NCI-H2107 treated with DMSO at 0.1 percent for 48 hours (cell line): ENCODE measurements around the gene DLG1.
"Not testable (repeated sequence)": the region's sequence is repeated elsewhere in the genome, so short reads cannot be mapped to it uniquely, and the experiment has no call there.

Experiments
- DNase-seq: peaks from one replicate; lab custom pipeline; 2025; ENCODE audit not compliant: unreplicated experiment; lab: John Stamatoyannopoulos, UW

Gene DLG1

DNA sequence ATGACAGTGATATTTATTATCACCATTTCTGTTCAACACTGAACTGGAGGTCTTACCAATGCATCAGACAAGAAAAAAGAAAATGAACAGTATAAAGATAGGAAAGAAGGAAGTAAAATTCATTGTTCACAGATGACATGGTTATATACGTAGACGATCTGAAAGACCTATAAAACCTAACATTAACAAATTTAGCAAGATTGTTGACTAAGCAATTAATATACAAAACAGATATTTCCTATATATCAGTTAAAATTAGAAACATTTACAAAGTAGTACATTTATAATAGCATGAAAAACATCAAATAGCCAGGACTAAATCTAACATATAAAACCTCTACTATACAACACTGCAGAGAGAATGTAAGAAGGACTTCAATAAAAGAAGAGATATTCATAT lies 176.0 kb downstream of the DLG1 start:
- no peak for DNase-seq

DNA sequence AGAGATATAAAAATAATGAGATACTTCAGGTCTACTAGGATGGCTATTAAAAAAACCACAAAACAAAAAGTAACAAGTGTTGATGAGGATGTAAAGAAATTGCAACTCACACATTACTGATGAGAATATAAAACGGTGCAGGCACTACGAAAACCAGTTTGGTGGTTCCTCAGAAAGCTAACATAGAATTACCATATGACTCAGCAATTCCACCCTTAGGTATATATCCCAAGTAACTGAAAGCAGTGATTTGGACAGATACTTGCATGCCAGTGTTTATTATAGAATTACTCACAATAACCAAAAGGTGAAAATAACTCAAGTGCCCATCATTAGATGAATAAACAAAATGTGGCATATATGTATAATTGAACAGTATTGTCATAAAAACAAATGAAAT lies 181.3 kb downstream of the DLG1 start:
- DNase-seq, result no peak

DNA sequence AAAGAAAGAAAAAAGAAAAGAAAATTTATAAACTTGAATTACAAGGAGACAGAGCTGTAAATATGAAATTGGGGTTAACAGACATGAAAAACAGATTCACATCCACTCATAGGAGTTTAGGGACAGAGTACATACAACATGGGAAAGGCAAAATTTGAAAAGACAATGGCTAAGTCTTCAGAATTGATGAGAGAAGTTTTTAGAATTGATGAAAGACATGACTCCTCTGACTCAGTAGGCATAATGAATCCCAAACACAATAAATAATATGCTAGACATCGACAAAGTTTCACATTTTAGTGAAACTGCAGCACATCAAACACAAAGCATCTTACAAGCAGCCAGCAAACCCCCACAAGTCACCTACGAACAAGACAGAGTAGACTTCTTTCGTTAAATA lies 184.4 kb downstream of the DLG1 start:
- DNase-seq, result no peak

DNA sequence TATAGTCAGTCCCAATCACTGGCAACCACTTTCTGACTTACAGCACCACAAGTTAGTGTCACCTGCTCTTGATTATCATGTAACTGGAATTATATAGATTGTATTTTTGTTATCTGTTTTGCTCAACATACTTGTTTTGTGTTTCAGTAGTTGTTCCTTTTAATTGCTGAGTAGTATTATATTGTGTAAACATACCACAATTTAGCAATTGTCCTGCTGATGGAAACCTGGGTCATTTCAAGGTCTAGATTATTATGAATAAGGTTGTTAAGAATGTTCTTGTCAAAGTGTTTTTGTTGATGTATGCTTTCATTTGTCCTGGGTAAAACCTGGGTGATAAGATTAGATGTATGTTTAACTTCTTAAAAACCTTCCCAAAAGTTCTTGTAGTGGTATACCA lies 186.7 kb downstream of the DLG1 start:
- no peak for DNase-seq

DNA sequence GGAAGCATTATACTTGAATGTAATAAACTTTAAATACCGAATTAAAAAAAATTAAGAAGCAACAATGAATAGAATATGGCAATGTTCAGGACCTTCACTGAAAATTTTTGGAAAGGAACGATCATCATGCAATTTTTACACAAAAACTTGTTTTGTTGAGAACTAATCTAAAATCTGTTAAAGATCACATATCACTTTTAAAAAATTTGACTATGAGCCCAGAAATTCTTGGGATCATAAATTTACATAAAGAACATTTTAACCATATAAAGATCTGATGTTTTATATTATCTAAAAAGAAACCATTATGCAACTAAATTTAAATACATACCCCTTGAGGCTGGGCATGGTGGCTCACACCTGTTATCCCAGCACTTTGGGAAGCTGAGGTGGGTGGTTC lies 192.6 kb downstream of the DLG1 start:
- no peak for DNase-seq

DNA sequence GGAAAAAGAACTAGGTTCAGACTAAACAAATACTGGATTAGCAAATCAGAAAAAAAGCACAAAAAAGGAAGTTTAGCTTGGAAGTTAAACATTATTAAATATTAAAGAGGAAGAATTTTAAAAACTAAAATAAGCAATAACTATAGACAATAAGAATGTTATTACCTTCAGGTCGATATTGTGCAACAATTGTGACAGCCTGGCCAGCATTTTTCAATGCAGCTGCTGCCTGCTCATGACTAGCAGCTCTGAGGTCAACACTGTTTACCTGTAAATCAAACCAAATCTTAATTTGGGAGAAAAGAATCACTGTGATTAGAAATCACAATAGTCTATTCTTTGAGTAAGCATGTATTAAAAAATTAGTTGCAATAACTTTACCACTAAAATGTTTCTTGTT lies 193.7 kb downstream of the DLG1 start:
- no peak for DNase-seq

DNA sequence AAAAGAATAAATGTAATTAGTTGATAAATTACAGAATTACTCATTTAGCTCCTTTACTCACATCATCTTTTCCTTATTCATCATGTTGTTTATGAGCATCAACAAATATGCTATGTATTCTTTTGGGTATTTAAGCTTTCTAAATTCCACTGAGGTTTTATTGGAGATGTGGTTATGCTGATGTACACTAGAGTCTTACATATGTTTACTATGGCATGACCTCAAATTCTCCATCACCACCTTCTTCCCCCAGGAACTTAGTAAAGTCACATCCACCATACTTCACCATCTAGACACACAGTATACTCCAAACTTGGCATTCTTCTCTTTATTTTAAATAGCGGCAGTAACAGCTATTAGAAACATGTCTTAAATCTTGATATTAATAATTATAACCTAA lies 194.6 kb downstream of the DLG1 start:
- no peak for DNase-seq

DNA sequence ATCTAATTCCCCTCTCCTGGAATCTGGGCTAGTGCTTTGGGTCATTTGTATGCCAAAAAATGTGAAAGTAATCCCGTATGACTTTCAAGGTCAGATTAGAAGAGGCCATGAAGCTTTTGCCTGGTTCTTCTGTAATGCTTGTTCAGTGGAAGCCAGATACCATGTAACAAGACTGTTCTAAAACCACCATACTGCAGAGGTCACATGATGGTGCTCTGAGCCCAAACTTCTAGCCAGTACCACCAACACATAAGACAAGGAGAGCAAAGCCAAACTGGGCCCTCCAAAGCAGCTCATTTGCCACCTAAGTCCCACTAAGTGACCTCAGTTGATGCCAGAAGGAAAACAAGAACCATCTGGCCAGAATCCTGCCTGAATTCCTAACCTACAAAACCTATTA lies 204.5 kb downstream of the DLG1 start:
- DNase-seq, result no peak

DNA sequence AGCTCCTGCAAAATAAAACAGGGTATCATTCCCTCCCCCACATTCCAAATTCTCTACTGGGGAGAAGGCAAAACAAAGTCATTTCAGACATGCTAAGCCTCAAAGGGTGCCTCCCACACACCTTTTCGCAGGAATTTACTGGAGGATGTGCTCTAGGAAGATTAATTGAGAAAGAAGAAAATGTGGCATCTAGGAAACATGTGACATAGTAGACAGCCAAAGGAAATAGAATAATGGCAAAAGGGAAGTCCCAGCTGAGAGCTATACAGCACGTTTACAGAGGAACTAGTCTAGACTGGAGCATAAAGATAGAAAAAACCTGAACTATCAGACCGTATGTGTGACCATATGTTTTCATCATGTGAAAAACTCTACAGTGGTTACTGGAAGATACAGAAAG lies 210.0 kb downstream of the DLG1 start:
- DNase-seq, result no peak

DNA sequence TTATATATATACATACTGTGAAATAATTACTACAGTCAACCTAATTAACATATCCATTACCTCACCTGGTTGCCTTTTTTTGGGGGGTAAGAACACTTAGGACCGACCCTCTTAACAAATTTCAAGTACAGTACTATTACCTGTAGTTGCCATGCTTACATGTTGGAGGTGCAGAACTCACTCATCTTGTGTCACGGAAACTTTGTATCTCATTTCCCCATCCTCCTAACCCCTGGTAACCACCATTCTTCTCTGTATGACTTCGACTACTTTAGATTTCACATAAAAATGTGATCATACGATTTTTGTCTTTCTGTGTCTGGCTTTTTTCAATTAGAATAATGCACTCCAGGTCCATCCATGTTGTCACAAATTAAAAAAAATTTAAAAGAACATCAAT lies 213.3 kb downstream of the DLG1 start:
- DNase-seq, result no peak

DNA sequence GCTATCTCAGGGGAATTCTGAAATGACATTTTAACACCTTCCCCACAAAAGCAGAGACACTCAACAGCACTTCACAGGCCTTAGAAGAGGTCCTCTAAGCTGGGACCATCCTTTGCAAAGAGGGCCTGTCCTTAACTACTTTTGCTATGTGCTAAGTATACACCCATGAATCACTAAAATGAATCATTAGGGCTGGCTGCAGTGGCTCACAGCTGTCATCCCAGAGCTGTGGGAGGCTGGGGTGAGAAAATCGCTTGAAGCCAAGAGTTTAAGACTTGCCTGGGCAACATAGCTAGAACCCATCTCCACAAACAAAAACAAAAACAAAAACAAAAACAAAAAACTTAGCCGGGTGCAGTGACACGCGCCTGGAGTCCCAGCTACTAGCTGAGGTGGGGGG lies 214.9 kb downstream of the DLG1 start:
- no peak for DNase-seq

DNA sequence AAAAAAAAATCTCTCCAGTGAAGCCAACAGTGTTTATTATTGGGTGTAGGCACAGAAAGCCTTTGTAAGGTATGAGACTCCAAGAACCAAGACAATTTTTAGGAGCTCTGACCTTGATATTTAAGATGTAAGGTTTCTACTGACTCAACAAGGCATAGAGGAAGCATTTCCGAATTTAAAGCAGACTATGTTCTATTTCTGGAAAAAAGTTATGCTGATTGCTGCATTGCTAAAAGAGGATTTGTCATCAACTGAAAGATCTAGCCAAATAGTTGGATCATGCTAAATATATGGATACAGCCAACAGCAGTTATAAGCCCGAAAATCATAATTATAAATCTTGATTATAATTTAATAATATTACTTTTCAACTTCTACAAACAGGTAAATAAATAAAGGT lies 215.5 kb downstream of the DLG1 start:
- DNase-seq, result no peak

DNA sequence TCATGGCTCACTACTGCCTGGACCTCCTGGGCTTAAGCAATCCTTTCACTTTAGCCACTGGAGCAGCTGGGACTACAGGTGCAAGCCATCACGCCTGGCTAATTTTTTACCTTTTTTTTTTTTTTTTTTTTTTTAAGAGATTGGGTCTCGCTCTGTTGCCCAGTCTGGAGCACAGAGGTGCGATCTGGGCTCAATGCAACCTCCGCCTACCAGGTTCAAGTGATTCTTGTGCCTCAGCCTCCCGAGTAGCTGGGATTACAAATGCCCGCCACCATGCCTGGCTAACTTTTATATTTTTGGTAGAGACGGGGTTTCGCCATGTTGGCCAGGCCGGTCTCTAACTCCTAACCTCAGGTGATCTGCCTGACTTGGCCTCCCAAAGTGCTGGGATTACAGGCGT lies 218.1 kb downstream of the DLG1 start:
- DNase-seq, result no peak

DNA sequence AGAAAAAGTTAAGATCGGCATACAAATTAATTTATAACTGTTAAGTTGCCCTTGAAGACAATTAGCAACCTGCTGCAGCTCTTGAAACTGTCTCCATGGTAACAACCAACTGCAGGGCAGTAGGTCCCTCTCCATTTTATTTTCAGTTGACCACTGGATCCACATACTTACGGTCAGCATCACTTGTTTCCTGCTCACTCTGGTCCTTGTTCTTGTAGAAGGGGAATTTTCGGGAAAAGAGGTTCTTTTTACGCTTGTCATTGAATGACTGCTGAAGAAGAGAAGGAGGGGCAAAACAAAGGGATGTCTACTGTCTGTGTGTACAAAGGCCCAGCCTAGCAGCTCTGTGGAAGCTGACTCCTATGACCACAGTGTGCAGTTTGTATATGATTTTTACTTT lies 222.0 kb downstream of the DLG1 start:
- DNase-seq, result no peak

DNA sequence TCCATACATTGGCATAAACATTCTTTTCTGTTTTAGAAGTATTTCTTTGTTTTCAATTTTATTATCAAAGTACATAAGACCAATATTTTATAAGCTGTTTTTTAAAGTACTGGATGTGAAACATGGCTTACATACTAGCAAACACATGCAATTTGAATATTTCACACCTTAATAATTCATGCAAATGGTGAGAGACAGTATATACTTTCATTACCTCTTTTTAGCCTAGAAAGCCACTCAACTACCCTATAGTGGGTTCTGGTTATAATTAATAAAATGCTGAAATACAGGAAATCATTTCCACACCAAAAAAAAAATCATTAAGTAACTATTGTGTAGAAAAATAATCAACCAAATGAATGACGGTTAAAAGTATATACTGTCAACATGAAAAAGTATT lies 230.3 kb downstream of the DLG1 start:
- DNase-seq, result no peak

DNA sequence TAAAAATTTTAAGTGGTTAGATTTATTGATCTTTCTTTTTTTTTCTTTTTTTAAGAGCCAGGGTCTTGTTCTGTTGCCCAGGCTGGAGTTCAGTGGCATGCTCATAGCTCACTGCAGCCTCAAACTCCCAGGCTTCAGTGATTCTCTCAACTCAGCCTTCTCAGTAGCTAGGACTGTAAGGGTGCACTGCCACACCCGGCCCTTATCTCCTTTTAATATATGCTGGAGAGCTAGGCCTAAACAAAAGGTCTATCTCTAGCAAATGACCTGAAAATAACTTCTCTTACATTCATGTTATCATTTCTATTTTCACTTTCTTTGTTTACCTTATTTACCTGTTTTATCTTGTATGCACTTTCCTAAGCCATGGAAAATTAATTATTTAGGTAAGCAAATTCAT lies 233.6 kb downstream of the DLG1 start:
- no peak for DNase-seq

DNA sequence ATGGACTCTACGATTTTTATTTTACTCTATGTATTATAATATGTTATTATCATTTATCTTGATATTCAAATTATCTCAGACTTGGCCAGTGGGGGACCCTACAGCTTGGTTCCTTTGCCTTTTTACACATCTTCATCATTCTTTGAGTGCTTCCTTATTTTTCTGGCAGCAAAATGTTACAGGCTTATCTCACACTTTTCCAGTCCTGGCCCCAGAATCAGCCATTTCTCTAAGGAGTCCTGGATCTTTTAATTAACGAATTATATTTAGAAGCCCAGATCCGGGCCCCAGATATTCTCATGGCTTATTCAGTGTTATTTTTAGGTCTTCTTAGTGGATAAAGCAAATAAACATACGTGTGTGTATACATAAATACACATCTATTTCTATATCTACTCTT lies 236.0 kb downstream of the DLG1 start:
- DNase-seq, result no peak

DNA sequence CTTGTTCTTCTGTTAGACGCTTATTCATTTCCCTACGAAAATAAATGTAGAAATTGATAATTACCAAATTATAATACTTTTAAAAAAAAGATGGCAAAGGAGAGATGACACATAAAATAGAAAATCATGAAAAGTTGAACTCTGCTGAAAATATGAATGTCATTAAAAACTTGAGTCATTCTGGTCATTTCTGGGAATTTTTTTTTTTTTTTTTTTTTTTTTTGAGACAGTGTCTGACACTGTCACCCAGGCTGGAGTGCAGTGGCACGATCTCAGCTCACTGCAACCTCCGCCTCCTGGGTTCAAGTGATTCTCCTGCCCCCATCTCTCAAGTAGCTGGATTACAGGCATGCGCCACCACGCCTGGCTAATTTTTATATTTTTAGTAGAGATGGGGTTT lies 246.8 kb downstream of the DLG1 start:
- DNase-seq, result not testable (repeated sequence)

DNA sequence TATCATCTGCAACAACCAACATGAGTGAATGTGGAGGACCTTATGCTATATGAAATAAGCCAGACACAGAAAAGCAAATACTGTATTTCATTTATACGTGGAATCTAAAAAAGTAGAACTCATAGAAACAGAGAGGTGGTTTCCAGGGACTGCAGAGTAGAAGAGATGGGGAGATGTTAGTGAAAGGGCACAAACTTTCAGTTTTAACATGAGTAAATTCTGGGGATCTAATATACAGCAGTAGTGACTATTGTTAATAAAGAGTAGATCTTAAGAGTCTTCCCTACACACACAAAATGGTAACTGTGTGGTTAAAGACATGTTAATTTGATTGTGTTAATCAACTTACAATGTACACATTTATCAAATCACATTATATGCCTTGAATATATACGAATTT lies 247.9 kb downstream of the DLG1 start:
- DNase-seq, result no peak

DNA sequence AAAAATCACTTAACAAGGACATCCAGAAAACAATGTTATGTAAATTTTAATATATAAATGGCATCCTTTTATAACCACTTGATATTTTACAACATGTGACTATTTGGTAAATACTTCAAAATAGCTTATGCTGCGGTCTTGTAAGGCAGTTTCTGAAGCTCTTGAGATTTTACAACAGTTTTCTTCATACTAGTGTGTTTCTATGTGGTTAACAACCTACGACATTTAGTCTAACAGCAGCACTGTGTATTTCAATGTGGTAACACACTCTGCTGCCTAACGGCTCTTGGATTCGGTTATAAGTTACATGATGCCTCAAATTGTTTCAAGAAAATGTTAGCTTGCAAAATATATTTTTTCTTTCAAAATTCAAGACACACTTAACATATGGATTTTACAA lies 255.9 kb downstream of the DLG1 start:
- DNase-seq, result no peak

DNA sequence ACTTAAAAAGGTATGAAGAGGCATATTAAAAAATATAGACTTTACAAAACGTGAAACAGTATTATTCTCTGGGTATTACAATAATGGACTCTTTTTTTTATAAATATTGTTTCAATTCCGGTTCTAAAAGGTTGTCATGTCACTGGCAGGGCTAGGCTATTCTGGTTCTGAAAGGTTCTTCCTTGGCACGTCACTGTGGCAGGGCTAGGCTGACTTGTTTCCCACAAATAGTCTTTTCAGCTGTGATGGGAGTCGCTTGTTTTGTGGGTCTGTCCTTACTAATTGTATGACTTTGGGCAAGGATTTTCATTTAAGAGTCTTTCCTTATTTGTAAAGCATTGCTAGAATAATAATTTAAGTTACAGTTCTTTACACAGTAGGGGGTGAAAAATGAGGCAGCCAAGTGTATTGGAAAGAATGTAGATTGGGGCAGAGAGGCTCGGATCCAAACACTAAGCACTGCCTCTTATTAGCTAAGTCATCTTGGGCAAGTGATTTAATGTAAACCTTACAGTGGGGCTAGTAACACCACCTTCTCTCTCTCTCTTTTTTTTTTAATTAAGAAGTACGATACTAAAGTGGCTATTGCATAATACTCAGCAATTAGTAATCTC lies 256.4 kb downstream of the DLG1 start:
- DNase-seq, result no peak

DNA sequence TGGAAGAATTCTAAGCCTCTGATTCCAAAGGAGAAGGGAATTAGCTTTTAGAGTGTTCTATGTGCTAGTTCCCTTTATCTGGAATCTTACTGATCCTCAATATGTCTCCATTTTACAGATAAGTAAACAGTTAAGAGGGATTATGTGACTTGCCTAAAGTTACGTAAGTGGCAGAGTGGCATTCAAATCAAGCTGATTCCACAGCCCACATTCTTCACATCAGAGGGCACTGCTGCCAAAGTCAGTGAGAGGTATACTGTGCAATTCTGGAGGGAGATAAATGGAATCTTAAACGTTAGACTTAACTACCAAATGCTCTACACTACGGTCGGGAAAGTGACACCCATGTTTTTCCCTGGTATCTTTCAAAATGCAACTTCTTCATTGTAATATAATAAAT lies 257.8 kb downstream of the DLG1 start:
- DNase-seq, result no peak

DNA sequence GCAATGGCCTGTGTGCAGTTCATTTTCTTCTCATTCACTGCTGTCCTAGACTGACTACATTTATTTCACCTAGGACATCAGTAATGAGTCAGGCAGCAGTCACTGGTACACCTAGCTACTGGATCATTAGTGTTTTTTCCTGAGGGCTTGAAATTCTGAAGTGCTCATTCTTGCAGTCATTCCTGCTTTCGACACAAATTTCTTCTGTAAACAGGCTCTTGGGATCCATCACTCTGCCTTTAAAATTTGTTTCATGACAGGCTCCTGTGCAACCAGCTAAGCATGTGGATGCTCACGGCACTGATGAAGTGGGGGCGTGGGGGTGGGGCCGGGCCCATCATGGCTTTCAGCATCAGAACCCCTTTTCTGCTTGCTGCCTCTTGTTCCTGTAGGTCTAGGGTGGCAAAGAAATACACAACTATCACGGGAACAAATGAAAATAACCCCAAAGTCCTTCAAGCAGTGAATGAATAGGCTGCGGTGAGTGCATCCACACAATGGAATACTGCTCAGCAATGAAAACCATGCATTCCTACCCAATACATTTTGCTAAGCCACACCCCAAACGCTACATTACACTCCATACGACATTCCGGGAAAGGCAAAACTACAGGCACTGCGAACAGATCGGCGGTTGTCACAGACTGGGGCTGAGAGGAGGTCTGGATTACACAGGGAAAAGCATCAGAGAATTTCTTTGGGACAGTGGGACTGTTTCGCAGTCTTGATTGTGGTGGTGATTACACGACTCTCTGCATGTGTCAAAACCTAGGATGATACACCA lies 259.5 kb downstream of the DLG1 start:
- no peak for DNase-seq
